ENCODE data around the gene BORA.
A peak's percentile ranks its signal among the peaks of the same experiment; 100 is the strongest.
"Not testable (repeated sequence)": the region's sequence is repeated elsewhere in the genome, so short reads cannot be mapped to it uniquely, and the experiment has no call there.

The BORA gene

DNA sequence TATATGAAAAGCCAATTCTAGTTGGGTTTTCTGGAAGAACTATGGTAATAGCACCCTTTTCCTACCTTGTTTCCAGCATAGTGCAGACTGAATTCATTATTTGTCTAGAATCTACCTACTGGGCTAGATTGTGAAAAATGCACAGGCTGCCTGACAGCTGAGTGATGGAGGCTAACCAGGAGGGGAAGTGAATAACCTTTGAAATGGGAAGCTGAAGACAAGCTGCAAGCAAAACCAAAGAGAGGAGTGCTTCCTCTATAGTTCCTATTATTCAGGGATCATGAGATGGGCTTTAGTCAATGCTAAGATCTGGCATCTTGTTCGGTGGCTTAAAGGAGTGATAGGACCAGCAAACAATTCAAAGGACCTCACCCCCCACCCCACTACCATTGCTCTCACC lies 27.2 kb upstream of the BORA start:
- H3K4me1 Mint-ChIP-seq: no peaks in the 10 kb centered on the region
- H3K9me3 Mint-ChIP-seq: peaks cover 6% of the 10 kb centered on the region
- TF ChIP-seq, protein P1, sequence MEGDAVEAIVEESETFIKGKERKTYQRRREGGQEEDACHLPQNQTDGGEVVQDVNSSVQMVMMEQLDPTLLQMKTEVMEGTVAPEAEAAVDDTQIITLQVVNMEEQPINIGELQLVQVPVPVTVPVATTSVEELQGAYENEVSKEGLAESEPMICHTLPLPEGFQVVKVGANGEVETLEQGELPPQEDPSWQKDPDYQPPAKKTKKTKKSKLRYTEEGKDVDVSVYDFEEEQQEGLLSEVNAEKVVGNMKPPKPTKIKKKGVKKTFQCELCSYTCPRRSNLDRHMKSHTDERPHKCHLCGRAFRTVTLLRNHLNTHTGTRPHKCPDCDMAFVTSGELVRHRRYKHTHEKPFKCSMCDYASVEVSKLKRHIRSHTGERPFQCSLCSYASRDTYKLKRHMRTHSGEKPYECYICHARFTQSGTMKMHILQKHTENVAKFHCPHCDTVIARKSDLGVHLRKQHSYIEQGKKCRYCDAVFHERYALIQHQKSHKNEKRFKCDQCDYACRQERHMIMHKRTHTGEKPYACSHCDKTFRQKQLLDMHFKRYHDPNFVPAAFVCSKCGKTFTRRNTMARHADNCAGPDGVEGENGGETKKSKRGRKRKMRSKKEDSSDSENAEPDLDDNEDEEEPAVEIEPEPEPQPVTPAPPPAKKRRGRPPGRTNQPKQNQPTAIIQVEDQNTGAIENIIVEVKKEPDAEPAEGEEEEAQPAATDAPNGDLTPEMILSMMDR (IDR thresholded peaks at IDR 0.05; ENCODE audit: unreplicated experiment in 3 of 3): no peak
- peaks cover 8% of the 10 kb centered on the region for H3K36me3 Mint-ChIP-seq (ENCODE audit: low read depth)
- H3K27ac Mint-ChIP-seq: no peak overlapping the region
- H3K4me3 Mint-ChIP-seq: no peak overlapping the region
- H3K27me3 Mint-ChIP-seq (ENCODE audit: low read depth): no peaks in the 10 kb centered on the region

DNA sequence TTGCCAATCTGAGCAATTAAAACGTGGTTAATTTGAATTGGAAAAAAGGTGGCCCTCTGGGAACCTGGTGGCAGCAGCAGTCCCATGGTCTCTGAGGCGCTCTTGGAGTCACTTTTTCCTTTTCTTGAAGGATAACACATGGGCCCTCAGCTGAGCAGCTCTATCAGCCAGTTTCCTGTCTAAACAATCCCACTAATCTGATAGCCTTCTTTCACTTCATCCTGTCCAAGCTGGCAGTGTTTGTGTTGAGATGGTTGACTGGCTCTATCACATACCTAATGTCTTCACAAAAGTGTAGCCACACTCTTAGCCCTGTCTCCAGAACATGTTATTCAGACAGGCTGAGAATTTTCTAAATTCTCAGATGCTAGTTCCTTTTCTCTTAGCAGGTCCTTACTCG lies 10.9 kb upstream of the BORA start:
- TF ChIP-seq, protein P1 (IDR thresholded peaks at IDR 0.05; ENCODE audit: unreplicated experiment in 3 of 3): no peak
- H3K27me3 Mint-ChIP-seq (ENCODE audit: low read depth): no peaks in the 10 kb centered on the region
- H3K27ac Mint-ChIP-seq: no peak overlapping the region
- no peaks in the 10 kb centered on the region for H3K4me1 Mint-ChIP-seq
- H3K4me3 Mint-ChIP-seq: no peak overlapping the region
- H3K36me3 Mint-ChIP-seq (ENCODE audit: low read depth): peaks cover 94% of the 10 kb centered on the region
- peaks cover 17% of the 10 kb centered on the region for H3K9me3 Mint-ChIP-seq

DNA sequence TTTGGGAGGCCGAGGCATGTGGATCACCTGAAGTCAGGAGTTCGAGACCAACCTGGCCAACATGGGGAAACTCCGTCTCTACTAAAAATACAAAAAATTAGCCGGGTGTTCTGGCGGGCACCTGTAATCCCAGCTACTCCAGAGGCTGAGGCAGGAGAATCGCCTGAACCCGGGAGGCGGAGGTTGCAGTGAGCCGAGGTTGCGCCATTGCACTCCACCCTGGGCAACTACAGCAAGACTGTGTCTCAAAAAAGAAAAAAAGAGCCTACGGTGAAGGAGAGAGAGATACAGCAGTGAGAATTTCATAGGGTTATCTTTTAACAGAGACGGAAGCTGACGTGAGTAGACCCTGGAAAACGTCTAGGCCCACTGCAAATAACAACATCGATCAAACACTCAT lies 1.5 kb upstream of the BORA start:
- Mint-ChIP-seq H3K36me3 (ENCODE audit: low read depth) (peaks cover 39% of the 10 kb centered on the region), H3K4me1 (peaks cover 20% of the 10 kb centered on the region), H3K27ac (peak overlapping the region; percentile 56 to 85 (median 56)), H3K4me3 (peak overlapping the region; percentile 96 to 99 (median 98))
- H3K27me3 Mint-ChIP-seq (ENCODE audit: low read depth); H3K9me3 Mint-ChIP-seq: not testable (repeated sequence)

DNA sequence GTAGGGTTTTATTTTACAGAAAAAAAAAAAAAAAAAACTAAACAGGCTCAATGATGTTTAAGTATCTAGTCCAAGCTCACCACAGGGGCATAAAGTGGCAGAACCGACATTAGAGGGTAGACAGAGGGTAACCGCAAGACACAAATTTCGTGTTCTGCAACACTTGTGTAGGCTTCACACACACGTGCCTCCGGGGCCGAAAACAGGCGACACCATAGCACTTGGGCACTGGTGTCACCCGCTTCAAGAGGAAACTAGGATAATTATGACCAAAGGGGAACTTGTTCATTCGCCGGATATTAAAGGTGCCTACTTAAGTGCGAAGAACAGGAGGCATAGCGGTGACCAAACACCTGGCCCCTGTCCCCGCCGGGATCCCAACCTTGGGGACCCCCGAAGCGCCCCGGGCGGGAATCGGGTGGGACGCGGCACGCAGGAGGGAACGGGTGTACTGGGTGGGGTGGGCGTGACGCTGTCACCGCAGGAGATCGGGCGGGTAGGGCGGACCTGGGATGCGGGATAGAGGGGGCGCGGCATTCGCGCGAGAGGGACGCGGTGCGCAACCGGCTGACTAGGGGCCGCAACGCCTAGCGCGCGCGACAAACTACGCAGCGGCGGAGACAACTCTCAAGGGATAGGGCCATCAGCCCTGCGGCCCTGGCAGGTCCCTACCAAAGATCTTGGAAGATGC lies 852 bp upstream of the BORA start:
- H3K27me3 Mint-ChIP-seq (ENCODE audit: low read depth): no peaks in the 10 kb centered on the region
- H3K9me3 Mint-ChIP-seq: peaks cover 3% of the 10 kb centered on the region
- H3K27ac Mint-ChIP-seq: peak overlapping the region; percentile 56 to 85 (median 76)
- peak overlapping the region; percentile 96 to 99 (median 98) for H3K4me3 Mint-ChIP-seq
- TF ChIP-seq, protein P1 (IDR thresholded peaks at IDR 0.05; ENCODE audit: unreplicated experiment in 3 of 3): no peak
- H3K4me1 Mint-ChIP-seq: peaks cover 20% of the 10 kb centered on the region
- H3K36me3 Mint-ChIP-seq (ENCODE audit: low read depth): peaks cover 38% of the 10 kb centered on the region

DNA sequence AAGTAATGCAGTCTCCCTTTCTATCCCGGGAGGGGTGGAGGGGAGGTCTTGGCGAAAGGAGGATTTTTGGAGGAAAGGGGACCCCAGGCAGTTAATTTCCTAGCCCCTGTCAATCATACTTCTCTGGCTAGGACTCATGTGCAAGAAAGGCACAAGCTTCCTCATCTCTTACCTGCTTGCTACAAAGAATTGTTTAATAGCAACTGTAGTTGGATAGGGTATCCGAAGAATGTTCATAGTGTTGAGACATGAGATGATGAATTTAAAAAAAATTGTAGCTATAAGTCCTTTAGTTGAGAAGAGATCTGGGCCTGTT lies 525 bp downstream of the BORA start:
- peaks cover 32% of the 10 kb centered on the region for H3K36me3 Mint-ChIP-seq (ENCODE audit: low read depth)
- H3K4me3 Mint-ChIP-seq: peak overlapping the region; percentile 96 to 99 (median 98)
- peak overlapping the region; percentile 51 to 85 (median 76) for H3K27ac Mint-ChIP-seq
- TF ChIP-seq, protein P1 (IDR thresholded peaks at IDR 0.05; ENCODE audit: unreplicated experiment in 3 of 3): no peak
- H3K27me3 Mint-ChIP-seq (ENCODE audit: low read depth): no peaks in the 10 kb centered on the region
- H3K9me3 Mint-ChIP-seq: no peaks in the 10 kb centered on the region
- peaks cover 20% of the 10 kb centered on the region for H3K4me1 Mint-ChIP-seq

DNA sequence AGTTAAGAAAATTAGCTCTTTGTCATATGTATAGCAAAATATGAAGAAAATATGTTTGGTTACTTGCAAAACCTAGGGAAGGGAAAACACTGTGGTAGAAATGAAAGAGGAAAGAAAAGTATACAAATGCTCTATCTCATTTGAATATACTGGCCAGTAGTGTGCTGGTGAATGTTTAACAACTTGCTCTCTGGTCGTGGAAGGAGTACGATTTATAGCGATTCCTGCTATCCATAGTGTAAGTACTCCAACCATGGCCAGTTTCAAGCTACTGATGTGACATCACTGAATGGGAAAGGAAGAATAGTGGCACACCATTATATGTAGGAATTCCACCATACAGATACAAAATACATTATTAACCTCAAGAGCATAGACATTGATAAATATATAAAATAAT lies 9.3 kb downstream of the BORA start:
- Mint-ChIP-seq H3K27ac (no peak overlapping the region), H3K9me3 (no peaks in the 10 kb centered on the region), H3K4me1 (no peaks in the 10 kb centered on the region), H3K27me3 (ENCODE audit: low read depth) (no peaks in the 10 kb centered on the region), H3K4me3 (no peak overlapping the region), H3K36me3 (ENCODE audit: low read depth) (peaks cover 25% of the 10 kb centered on the region)
- TF ChIP-seq, protein P1 (IDR thresholded peaks at IDR 0.05; ENCODE audit: unreplicated experiment in 3 of 3): no peak

Data from nephron (organoid).